22Rv1 (cell line): Measurements from ENCODE around the gene ANKH.
A peak's percentile ranks its signal among the peaks of the same experiment; 100 is the strongest.
"Not testable (repeated sequence)": the region's sequence is repeated elsewhere in the genome, so short reads cannot be mapped to it uniquely, and the experiment has no call there.

Experiments
- H3K27ac ChIP-seq: fragments of 450-650 bp; 2 replicates; pipeline ENCODE4 v1.5.1; 2017
- ZFX ChIP-seq: fragments of 450-650 bp; IDR thresholded peaks from 2 replicates; pipeline ENCODE4 v1.6.1; 2017; ENCODE audit warnings: antibody characterized with exemption, borderline replicate concordance
- TF ChIP-seq, protein P1 (sequence below): fragments of 450-650 bp; IDR thresholded peaks from 2 replicates; pipeline ENCODE4 v1.5.1; 2017; ENCODE audit warnings: mild to moderate bottlenecking

ANKH gene

DNA sequence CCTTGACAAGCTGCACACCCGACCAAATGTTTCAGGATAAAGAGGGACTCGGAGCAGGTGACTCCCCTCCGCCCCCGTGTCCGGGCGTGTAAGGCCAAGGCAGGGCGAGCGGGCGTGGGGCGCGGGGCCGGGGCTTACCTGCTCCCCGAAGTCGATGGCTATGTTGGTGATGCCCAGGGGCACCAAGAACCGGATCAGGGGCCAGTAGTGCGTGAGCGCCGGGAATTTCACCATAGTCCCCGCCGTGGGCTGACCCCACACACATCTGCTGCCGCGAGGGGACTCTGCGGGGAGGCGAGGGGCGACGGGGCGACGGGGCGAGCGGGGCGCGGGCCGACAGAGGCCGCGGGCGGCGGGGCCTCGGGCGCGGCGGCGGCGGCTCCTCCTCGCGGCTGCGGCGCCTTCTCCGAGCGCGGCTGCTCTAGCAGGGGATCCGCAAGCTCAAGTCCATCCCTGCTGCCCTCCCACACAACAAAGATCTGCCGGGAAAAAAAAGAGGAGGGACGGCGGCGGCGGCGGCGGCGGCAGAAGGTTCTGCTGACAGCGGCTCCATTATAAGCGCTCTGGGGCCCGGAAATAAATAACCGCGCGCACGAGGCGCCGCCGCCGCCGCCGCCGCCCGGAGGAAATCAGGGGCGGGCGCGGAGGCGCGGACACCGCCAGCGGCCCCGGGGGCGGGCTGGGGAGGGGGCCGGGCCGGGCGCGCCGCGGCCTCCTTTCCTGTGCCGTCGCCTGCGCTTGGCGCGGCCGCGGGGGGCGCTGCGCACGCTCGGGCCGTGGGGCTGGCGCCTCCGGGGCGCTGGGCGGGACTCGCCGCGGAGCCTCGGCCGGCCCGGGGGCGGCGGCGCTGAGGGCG lies at the start of gene ANKH:
Gene ANKH (minus strand): TSS at position 565 of the 856 bp plus-strand sequence. CDS start 331 bp downstream, at position 234.
- peak within 1 kb of the TSS; percentile 71 for H3K27ac ChIP-seq
- TF ChIP-seq, protein P1, sequence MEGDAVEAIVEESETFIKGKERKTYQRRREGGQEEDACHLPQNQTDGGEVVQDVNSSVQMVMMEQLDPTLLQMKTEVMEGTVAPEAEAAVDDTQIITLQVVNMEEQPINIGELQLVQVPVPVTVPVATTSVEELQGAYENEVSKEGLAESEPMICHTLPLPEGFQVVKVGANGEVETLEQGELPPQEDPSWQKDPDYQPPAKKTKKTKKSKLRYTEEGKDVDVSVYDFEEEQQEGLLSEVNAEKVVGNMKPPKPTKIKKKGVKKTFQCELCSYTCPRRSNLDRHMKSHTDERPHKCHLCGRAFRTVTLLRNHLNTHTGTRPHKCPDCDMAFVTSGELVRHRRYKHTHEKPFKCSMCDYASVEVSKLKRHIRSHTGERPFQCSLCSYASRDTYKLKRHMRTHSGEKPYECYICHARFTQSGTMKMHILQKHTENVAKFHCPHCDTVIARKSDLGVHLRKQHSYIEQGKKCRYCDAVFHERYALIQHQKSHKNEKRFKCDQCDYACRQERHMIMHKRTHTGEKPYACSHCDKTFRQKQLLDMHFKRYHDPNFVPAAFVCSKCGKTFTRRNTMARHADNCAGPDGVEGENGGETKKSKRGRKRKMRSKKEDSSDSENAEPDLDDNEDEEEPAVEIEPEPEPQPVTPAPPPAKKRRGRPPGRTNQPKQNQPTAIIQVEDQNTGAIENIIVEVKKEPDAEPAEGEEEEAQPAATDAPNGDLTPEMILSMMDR = peak; percentile 82
- no peak for TF ChIP-seq ZFX

GRCh38 chr5:14920121-14920520 lies 48.5 kb upstream of the ANKH start:
- TF ChIP-seq ZFX = no peak
- TF ChIP-seq, protein P1 = no peak
- H3K27ac ChIP-seq = no peak overlapping the region

DNA sequence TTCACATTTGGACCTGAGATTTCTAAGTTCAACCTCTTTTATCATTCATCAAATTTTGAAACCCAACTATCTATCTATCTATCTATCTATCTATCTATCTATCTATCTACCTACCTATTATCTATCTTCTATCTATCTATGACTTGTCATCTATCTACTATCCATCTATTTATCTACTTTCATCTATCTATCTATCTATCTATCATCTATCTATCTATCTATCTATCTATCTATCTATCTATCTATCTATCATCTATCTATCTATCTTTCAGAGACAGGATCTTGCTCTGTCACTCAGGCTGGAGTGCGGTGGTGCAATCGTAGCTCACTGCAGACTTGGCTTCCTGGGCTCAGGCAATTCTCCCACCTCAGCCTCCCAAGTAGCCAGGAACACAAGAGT lies 47.5 kb upstream of the ANKH start:
- not testable (repeated sequence) for H3K27ac ChIP-seq

- H3K27ac ChIP-seq = no peak overlapping the region
- TF ChIP-seq, protein P1 = no peak
- no peak for TF ChIP-seq ZFX
Measured at GRCh38 chr5:14917719-14918118, 46.1 kb upstream of the ANKH start.

DNA sequence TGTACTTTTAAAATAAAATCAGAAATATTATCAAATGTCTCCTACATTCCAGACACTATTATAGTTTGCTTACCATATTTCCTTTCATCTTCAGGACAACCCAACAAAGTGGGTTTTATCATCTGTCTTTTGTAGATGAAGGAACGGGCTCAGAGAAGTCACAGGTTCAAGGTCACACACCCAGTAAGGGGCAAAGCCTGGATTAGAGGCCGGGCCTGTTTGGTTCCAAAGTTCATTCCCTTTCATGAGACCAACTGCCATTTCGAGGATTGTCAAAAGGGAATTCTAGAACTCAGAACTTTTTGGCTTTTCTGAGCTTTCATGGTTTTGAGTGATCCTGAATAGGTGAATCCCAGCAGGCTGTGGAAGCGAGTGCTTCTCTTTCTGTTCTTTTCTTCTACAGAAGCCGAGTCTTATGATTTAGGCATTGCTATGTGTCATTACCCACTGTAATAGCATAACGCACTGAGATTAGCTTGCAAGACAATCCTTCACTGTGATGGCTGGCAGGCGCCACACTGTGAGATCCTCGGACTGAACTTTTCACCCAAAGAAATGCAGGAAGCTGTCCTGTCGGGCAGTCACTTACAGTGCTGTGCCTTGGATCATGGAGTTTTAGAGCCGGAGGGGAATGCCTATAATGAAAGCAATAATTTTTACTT lies 43.8 kb upstream of the ANKH start:
- H3K27ac ChIP-seq = no peak overlapping the region

DNA sequence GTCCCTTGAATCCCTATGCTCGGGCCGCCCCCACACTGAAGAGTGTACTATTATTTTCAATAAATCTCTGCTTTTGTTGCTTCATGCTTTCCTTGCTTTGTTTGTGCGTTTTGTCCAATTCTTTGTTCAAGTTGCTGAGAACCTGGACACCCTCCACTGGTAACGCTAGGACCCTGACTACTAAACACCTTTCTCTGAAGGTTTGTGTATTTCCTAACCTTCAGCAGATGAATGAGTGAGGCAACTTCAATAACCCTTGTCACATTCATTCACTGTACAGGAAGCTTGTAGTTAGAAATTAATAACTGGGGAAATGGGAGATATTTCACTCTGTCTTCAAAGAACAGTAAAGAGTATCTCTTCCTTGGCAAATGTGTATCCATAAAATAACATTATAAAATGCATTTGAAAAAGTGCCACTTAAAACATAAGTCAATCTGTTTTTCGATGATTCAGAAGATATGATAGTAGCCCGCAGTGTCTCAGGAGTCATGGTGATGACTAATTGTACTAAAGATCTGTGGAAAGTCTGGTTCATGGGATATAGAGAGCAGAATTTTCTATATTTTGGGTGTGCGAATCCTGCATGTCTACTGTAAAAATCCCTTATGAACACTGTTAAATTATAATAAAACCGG lies 43.2 kb upstream of the ANKH start:
- H3K27ac ChIP-seq = no peak overlapping the region
- TF ChIP-seq, protein P1 = no peak
- TF ChIP-seq ZFX = no peak

More for the DNA sequence above, 43.8 kb upstream of the ANKH start:
- TF ChIP-seq ZFX = no peak
- TF ChIP-seq, protein P1 = no peak

- TF ChIP-seq, protein P1 = no peak
- no peak for TF ChIP-seq ZFX
- no peak overlapping the region for H3K27ac ChIP-seq
Measured at GRCh38 chr5:14914193-14914592, 42.6 kb upstream of the ANKH start.
